ENCODE results near the gene RIN2. TPM values are rescaled to one million over a fixed set of nuclear protein-coding genes. Genes with fewer than 3 reads are reported as not detected.

RIN2 gene
- total and polyA plus RNA-seq, 9 of the 15 experiments (the other 6 are each of a cell fraction or from before 2014, with no cell fraction given), result 0.09 TPM; not detected in 8

- TF ChIP-seq ZBTB40 (IDR thresholded peaks at IDR 0.05), result no peak
- TF ChIP-seq ZBTB40 (CRISPR knock-in tag; IDR thresholded peaks at IDR 0.05), result no peak
- no peak for TF ChIP-seq FOXA1 (IDR thresholded peaks at IDR 0.05; ENCODE audit: borderline replicate concordance)
- no peak for TF ChIP-seq THRB (CRISPR knock-in tag; conservative IDR thresholded peaks at IDR 0.05)
- no peak for TF ChIP-seq ATF3 (IDR thresholded peaks at IDR 0.05)
- TF ChIP-seq ATF3 (CRISPR knock-in tag; conservative IDR thresholded peaks at IDR 0.05), result no peak
- no peak for TF ChIP-seq HSF4 (CRISPR knock-in tag; IDR thresholded peaks at IDR 0.05; ENCODE audit: borderline replicate concordance)
- TF ChIP-seq, protein P1, sequence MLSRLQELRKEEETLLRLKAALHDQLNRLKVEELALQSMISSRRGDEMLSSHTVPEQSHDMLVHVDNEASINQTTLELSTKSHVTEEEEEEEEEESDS (CRISPR knock-in tag; IDR thresholded peaks at IDR 0.05), result no peak
Observed at GRCh38 chr20:19729672-19730071, 28.4 kb upstream of the RIN2 start (continued).
